NCI-H2107 treated with DMSO at 0.1 percent for 48 hours (cell line): ENCODE measurements around the gene GSTA4.
"Not testable (repeated sequence)": the region's sequence is repeated elsewhere in the genome, so short reads cannot be mapped to it uniquely, and the experiment has no call there.

Experiments used
- DNase-seq: peaks from one replicate; lab custom pipeline; 2025; ENCODE audit not compliant: unreplicated experiment; lab: John Stamatoyannopoulos, UW

The GSTA4 gene

DNA sequence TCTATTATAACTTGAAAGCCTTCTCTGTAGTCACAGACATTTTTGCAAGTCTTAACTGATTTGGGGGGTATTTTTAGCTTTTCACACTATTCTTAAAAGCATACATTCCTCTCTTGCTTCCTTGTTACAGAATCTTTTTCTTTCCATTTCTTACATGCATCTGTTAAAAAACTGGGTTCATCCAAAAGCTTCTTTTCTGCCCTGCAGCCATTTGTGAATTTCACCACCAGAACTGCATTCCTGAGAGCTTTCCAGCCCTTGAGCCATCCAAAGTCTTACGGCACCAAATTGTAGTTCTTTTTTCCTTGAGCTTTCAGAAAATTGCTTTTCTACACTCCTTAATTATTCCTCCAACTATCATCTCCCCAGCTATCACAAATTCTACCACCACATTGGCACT lies 19.7 kb upstream of the GSTA4 start:
- no peak for DNase-seq

DNA sequence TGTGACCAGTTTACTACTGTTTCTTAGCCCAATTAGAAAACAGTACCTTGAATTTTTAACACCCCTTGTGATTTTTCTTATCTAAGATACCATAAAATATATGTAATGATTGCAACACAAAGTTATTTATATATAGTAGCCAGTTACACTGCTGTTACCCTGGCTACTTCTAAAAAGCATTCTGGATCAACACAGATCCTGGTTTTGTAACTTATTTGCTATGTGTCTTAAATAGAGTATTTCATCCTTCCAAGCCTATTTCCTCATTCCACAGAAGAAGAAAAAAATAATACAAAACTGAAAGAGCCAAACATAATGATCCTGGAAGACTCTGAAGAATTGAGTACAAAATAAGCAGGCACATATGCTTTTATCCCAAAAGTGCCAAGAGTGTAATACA lies 19.0 kb upstream of the GSTA4 start:
- no peak for DNase-seq

DNA sequence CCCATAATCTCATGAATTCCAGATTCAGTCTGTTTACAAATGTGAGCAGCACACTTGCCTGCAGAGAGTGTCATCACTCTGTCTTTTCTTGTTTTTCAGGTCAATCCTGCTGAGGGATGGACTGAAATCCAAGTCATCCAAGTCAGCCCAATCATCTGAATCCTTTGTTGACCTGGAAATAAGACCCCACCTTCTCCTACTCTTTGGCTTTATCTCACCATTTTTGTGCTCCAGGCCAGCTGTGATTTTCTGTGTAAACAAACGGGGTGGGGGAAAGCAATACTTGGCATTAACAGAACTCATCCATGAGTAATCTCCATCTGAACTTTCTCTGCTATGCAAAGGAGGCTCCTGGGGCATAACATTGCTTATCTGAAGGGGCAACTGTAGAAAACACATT lies 16.9 kb upstream of the GSTA4 start:
- DNase-seq: no peak

DNA sequence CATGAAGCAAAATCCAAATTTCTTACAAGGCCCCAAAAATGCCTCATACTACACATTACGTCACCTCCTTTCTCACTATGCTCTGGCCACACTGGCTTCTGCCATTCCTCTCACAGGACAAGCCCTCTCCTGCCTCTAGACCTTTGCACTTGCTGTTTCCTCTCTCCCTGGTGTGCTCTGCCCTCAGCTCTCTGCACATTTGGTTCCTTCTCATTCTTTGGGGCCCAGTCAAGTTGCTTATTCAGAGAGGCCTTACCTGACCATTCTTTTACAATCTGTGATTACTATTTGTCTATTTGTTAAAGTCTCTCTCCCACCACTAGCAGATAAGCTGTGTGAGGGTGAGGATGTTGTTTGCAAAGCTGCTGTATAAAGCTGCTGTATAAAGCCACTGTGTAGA lies 15.4 kb upstream of the GSTA4 start:
- DNase-seq: no peak

DNA sequence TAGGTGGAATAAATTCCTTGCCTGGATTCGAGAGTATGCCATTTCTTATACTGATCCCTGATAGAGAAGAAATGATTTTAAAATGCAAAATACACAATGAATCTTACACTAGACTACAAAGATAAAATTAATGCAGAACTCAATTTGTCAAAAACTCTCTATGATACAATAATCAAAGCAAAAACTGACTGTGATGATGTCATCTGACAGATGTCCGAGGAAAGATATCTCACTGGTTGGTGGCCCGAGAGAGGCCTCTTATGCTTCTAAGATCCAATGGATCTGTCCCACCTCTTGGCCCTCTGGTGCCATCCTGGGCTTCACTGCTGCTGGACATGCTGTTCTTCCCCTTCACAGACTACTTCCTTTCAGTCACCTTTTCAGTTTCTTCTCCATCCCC lies 14.4 kb upstream of the GSTA4 start:
- DNase-seq: no peak

DNA sequence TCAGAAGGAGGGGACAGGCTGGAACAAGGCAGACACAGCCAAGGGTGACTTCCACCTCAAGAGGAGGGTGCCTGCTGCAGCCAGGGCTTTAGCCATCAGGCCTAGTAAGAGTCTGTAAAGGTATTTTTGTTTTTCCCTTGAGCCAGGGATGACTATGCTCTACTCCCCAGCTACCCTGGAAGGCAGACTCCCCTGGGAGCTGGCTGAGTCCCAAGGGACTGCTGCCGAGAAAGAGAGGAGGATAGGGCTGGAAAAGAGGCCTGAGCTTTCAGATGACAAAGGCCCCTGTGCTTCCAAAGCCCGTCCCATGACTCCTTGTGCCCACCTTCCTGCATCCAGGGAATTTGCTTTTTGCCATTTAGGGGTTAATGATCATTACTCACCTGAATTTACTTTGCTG lies 14.0 kb upstream of the GSTA4 start:
- DNase-seq: no peak

DNA sequence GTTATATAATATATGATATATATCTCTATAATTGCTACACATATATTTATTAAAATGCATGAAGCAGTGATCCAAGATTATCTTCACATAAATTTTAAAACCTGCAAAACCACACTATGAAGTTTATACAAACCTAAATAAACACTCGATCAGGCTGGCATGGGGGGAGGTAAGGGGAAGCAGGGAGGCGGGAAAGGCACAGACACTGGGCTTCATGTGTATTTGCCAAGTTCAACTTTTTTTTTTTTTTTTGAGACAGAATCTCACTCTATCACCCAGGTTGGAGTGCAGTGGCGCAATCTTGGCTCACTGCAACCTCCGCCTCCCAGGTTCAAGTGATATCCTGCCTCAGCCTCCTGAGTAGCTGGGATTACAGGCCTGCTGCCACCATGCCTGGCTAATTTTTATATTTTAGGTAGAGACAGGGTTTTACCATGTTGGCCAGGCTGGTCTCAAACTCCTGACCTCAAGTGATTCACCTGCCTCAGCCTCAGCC lies 13.2 kb upstream of the GSTA4 start:
- DNase-seq: not testable (repeated sequence)

- DNase-seq: no peak
Measured at GRCh38 chr6:53005663-53006250, 10.7 kb upstream of the GSTA4 start.

DNA sequence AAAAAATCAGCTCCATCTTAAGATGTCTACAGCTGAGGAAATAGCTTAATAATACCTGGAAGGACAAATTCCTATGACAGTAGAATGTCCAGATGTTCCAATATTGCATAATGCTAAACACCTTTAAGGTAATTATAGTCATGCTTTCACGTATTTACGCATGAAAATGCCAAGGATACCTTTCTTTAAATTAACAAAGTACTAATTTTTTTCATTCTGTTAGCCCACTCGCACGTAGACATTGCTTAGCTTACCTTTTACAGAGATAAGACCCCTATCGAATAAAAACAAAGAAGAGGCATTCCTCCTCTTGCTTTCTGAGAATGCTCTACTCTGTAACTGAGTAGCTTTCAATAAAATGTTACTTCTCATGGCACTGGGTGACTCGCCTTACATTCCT lies 4.4 kb upstream of the GSTA4 start:
- no peak for DNase-seq

- no peak for DNase-seq
Measured at GRCh38 chr6:52998603-52999002, 3.5 kb upstream of the GSTA4 start.

DNA sequence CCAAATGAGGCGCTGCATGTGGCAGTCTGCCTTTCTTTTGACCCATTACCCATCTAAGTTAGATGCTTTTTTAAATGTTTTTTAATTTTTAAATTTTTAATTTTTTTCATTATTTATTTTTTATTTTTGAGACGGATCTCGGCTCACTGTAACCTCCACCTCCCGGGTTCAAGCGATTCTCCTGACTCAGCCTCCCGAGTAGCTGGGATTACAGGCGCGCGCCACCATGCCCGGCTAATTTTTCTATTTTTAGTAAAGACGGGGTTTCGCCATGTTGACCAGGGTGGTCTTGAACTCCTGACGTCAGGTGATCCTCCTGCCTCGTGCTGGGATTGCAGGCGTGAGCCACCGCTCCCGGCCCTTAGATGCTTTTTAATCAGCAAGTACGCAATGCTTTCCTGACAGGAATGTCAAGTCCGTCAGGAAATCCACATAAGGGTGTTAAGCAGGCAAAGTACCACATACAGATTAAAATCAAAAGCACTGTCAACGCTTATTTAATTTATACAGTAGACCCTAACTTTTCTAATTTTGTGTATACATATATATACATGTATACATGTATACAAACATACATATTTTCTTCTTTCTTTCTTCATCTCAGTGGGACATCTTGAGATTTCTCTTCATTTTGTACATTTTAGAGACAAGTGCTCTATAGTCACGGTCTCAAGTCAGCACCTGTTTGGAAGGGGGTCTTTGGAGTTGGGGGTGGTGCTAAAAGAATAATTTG lies 995 bp upstream of the GSTA4 start:
- DNase-seq: peak; percentile 2

- DNase-seq: no peak
Measured at GRCh38 chr6:52994839-52995088, 320 bp downstream of the GSTA4 start.

GRCh38 chr6:52994031-52994838 lies 849 bp downstream of the GSTA4 start:
- DNase-seq: peak; percentile 3

- no peak for DNase-seq
Measured at GRCh38 chr6:52992980-52993920, 1.8 kb downstream of the GSTA4 start.

DNA sequence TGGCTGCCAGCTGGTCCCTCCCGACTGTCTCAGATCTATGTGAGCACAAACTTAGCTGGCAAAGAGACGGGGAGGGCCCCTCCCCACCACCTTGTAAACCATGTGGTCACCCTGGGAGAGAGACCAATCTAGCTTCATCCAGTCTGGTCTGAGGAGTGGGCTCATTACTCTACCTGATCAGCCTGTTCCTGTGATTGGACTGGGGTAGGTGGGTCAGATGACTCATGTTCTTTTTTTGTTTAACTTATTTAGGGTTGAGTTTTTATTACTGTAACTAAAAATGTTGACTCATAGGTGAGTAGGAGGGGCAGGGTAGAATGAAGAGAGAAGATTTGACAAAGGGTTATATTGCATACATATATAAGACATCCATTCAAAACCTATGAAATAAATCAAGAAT lies 4.7 kb downstream of the GSTA4 start:
- no peak for DNase-seq

DNA sequence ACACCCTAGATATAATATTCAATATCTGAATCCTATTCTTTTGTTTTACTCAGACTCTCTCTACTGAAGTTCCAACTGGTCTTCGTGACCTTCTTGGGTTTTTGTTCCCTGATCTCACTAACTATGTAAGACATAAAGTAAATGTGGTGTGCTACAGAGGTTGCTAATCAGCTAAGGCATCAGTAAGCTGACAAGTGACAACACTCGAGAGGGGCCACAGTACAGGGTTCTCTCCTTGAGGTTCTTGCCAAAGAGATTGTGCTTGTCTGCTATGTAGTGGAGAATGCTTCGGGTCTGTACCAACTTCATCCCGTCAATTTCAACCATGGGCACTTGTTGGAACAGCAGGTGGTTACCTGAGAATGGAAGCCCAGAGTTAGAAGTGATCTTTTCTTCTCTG lies 9.9 kb downstream of the GSTA4 start:
- no peak for DNase-seq

DNA sequence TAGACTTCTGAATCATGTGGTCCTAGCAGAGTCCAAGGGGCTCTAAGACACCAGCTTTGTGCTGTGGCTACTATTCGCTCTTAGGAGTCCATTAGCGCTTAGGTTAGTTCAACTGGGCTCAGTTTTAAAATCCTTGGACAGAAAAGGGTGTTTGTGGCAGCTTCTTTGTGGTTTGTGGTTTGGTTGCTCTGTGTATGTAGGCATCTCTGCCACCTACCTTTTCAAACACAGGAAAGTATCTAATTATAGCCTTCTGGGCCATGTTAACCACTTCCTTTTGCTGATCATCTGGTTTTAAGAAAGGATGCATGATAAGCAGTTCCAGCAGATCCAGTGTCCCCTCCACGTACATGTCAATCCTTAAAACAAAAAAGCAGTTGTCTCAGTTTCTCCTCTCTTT lies 10.8 kb downstream of the GSTA4 start:
- DNase-seq: peak; percentile 4

GRCh38 chr6:52983159-52983848 lies 11.8 kb downstream of the GSTA4 start:
- DNase-seq: no peak

DNA sequence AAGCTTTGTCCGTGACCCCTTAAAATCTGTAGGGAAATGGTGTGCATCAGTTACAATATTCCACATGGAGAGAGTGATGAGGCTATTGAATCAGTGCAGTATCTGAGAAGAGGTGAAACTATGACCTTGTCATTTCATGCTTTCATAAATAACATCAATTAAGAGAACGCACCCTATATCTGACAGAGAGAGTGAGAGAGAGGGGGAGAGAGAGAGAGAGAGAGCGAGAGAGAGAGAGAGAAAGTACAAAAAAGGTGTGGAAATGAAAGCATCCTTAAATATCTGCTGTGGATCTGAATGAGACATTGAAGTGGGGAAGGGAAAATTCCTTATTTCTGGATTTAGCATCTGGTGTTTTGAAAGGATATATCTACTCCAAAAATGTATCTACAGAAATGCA lies 12.4 kb downstream of the GSTA4 start:
- DNase-seq: no peak

GRCh38 chr6:52981222-52981900 lies 13.7 kb downstream of the GSTA4 start:
- DNase-seq: no peak
